IMR-90 (cell line): Measurements from ENCODE around the gene HECTD2. TPM values are rescaled to one million over a fixed set of nuclear protein-coding genes. Genes with fewer than 3 reads are reported as not detected.

Experiments
- ATAC-seq: fragments of 200-7000 bp; cut with Tn5 transposase; 2 replicates; pipeline ENCODE4 v1.9.1; 2020; ENCODE audit warnings: low read depth, mild to moderate bottlenecking, moderate library complexity
- BruUV-seq: library from RNA; stranded (reverse); fragments of 400-500 nt; replicated peaks from 2 replicates; lab custom pipeline; 2021; lab: Mats Ljungman, UMichigan
- CTCF ChIA-PET: fragments of 300-600 bp; formaldehyde crosslinking; extraction: SDS; loops from one replicate; lab custom pipeline; 2021; ENCODE audit warnings: antibody characterized with exemption; lab: Yijun Ruan, JAX
- POLR2A ChIA-PET: fragments of 300-600 bp; sonication (Branson Sonifier 250); formaldehyde crosslinking; loops from one replicate; lab custom pipeline; 2022; ENCODE audit warnings: antibody characterized with exemption; ENCODE audit not compliant: unreplicated experiment; lab: Charles Lee
- DNase-seq: peaks from one replicate; pipeline ENCODE4 v3.0.0; 2013
- H2AFZ ChIP-seq: replicated peaks from 2 replicates; pipeline ENCODE3; 2013; ENCODE audit warnings: low read length, mild to moderate bottlenecking; ENCODE audit not compliant: poor library complexity
- H2AK5ac ChIP-seq: 2 replicates; pipeline ENCODE4 v1.6.1; 2013; ENCODE audit warnings: low read depth, low read length, inconsistent platforms
- H2AK9ac ChIP-seq: replicated peaks from 2 replicates; pipeline ENCODE3; 2013; ENCODE audit warnings: mild to moderate bottlenecking, low read depth, low read length, moderate library complexity; ENCODE audit not compliant: poor library complexity
- H2BK120ac ChIP-seq: 2 replicates; pipeline ENCODE4 v1.6.1; 2013; ENCODE audit warnings: low read depth, low read length, inconsistent platforms
- H2BK15ac ChIP-seq: 3 replicates; pipeline ENCODE4 v1.6.1; 2013; ENCODE audit warnings: low read depth, low read length, inconsistent platforms
- H2BK20ac ChIP-seq: 2 replicates; pipeline ENCODE4 v1.6.1; 2013; ENCODE audit warnings: low read depth, mild to moderate bottlenecking, inconsistent platforms, low read length, moderate library complexity
- H2BK5ac ChIP-seq: 2 replicates; pipeline ENCODE4 v1.6.1; 2013; ENCODE audit warnings: mild to moderate bottlenecking, low read depth, low read length, inconsistent platforms; ENCODE audit not compliant: poor library complexity, severe bottlenecking
- H3K14ac ChIP-seq: replicated peaks from 2 replicates; pipeline ENCODE4 v1.6.1; 2013; ENCODE audit warnings: low read depth, low read length, inconsistent platforms
- H3K18ac ChIP-seq: 2 replicates; pipeline ENCODE4 v1.6.1; 2013; ENCODE audit warnings: low read depth, low read length, control low read depth
- H3K23ac ChIP-seq: 2 replicates; pipeline ENCODE4 v1.6.1; 2013; ENCODE audit warnings: low read depth, low read length, inconsistent platforms
- H3K27ac ChIP-seq: 2 replicates; pipeline ENCODE4 v1.5.1; 2013; ENCODE audit warnings: mild to moderate bottlenecking, control low read depth, low read length; ENCODE audit not compliant: insufficient read depth
- H3K27me3 ChIP-seq: 2 replicates; pipeline ENCODE4 v1.6.1; 2013; ENCODE audit warnings: low read length; ENCODE audit not compliant: control insufficient read depth, insufficient read depth
- H3K36me3 ChIP-seq: 2 replicates; pipeline ENCODE4 v1.6.1; 2013; ENCODE audit warnings: low read length, mixed read lengths; ENCODE audit not compliant: control insufficient read depth, insufficient read depth
- H3K4ac ChIP-seq: 2 replicates; pipeline ENCODE4 v1.6.1; 2013; ENCODE audit warnings: low read depth, low read length, inconsistent platforms
- H3K4me1 ChIP-seq: 2 replicates; pipeline ENCODE4 v1.6.1; 2013; ENCODE audit warnings: low read length, mixed read lengths; ENCODE audit not compliant: control insufficient read depth, insufficient read depth
- H3K4me2 ChIP-seq: 2 replicates; pipeline ENCODE4 v1.6.1; 2013; ENCODE audit warnings: low read depth, mild to moderate bottlenecking, control low read depth, low read length, moderate library complexity
- H3K4me3 ChIP-seq: 2 replicates; pipeline ENCODE4 v1.5.1; 2013; ENCODE audit warnings: low read depth, mild to moderate bottlenecking, control low read depth, low read length, moderate library complexity; ENCODE audit not compliant: insufficient read depth
- H3K56ac ChIP-seq: 2 replicates; pipeline ENCODE4 v1.6.1; 2013; ENCODE audit warnings: low read length, inconsistent platforms; ENCODE audit not compliant: insufficient read depth; ENCODE audit errors: extremely low read depth
- H3K79me1 ChIP-seq, 2 experiments: 2 replicates each; pipeline ENCODE4 v1.6.1; 2013; ENCODE audit warnings: low read length in 2 of 2, inconsistent platforms in 1 of 2, low read depth in 1 of 2
- H3K9ac ChIP-seq: 2 replicates; pipeline ENCODE4 v1.6.1; 2013; ENCODE audit warnings: low read depth, low read length, control low read depth
- H3K9me1 ChIP-seq: 2 replicates; pipeline ENCODE4 v1.6.1; 2013; ENCODE audit warnings: low read length, inconsistent platforms; ENCODE audit not compliant: insufficient read depth
- H3K9me3 ChIP-seq: 2 replicates; pipeline ENCODE4 v1.6.1; 2013; ENCODE audit warnings: low read length; ENCODE audit not compliant: control insufficient read depth, insufficient read depth
- H4K20me1 ChIP-seq: 2 replicates; pipeline ENCODE4 v1.6.1; 2013; ENCODE audit warnings: low read length, inconsistent platforms; ENCODE audit not compliant: insufficient read depth
- H4K5ac ChIP-seq: 2 replicates; pipeline ENCODE4 v1.6.1; 2013; ENCODE audit warnings: mild to moderate bottlenecking, low read depth, low read length, control low read depth
- H4K8ac ChIP-seq, 2 experiments: 2 replicates each; pipeline ENCODE4 v1.6.1; 2013; ENCODE audit warnings: low read depth in 2 of 2, low read length in 2 of 2, control low read depth in 1 of 2, inconsistent platforms in 1 of 2
- H4K91ac ChIP-seq: 2 replicates; pipeline ENCODE4 v1.6.1; 2013; ENCODE audit warnings: low read depth, low read length, inconsistent platforms; ENCODE audit not compliant: insufficient read depth
- BHLHE40 ChIP-seq: fragments of 150-350 bp; IDR thresholded peaks from 2 replicates; pipeline ENCODE4 v1.6.1; 2016; ENCODE audit warnings: mild to moderate bottlenecking, low read depth, low read length
- RAD21 ChIP-seq: IDR thresholded peaks from 2 replicates; pipeline ENCODE4 v1.6.1; 2012; ENCODE audit warnings: low read length, improper control_type of control experiment
- RFX5 ChIP-seq: IDR thresholded peaks from 2 replicates; pipeline ENCODE4 v1.8.0; 2012; ENCODE audit warnings: low read depth, mild to moderate bottlenecking, low read length, moderate library complexity
- WGBS, 2 experiments: methylation state at CpG; one replicate each; pipeline versions ENCODE4 v1.1.5 to v1.1.7; 2013; ENCODE audit warnings: missing lambda C conversion rate in 2 of 2; ENCODE audit not compliant: insufficient read length in 1 of 2; ENCODE audit errors: extremely low coverage in 2 of 2; 5-methylcytosine and 5-hydroxymethylcytosine counted together
- dilution Hi-C: fragments of 300-500 bp; cut with HindIII; formaldehyde crosslinking; loops from one replicate; pipeline ENCODE4 v1.14.3; 2018; ENCODE audit warnings: low sequenced_read_pairs; ENCODE audit not compliant: unreplicated experiment
- in situ Hi-C: fragments of 300-500 bp; cut with MboI; formaldehyde crosslinking; loops from 3 replicates; pipeline ENCODE4 v1.14.3; 2019; ENCODE audit warnings: low sequenced_read_pairs, inconsistent platforms, mixed read lengths
- intact Hi-C: fragments of 100-400 bp; cut with micrococcal nuclease; formaldehyde crosslinking; loops from 2 replicates; pipeline ENCODE4 v1.10.0; 2022
- polyA plus RNA-seq, 3 experiments: library from polyadenylated mRNA; depleted of rRNA; stranded (reverse); fragments of >200 nt; gene quantifications; 2 replicates each; pipeline ENCODE4 v1.2.3, GENCODE V29; 2012; ENCODE audit warnings: low replicate concordance in 1 of 3
- total RNA-seq: library from RNA; depleted of rRNA; stranded (reverse); fragments of >200 nt; gene quantifications from 2 replicates; pipeline ENCODE4 v1.2.3, GENCODE V29; 2012

Gene HECTD2
- total and polyA plus RNA-seq, 2 of the 4 experiments (the other 2 are of a cell fraction) = 5.2 to 5.9 TPM

DNA sequence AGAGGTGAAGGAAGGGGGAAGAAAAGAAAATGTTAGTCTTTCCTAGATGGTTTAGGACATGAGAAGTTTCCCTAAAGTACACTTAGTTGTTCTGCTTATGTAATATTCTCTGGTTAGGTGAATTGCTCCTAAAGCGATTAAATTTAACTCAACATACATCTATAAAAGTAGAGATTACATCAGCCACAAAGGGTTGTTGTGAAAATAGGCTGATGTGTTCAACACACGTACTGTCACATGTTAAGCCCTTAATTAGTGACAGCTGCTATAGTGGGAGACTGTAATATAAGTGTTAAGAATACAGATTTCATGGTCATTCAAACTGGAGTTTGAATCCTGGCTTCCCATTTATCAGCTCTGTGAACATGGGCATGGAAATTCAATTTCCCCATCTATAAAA is 12.8 kb downstream of the HECTD2 start:
- in situ Hi-C loops (no loop called here), dilution Hi-C loops (no loop called here), intact Hi-C loops (no loop called here)
- Histone ChIP-seq H2BK15ac (no peak overlapping the region), H4K5ac (no peak overlapping the region), H3K4me2 (no peak overlapping the region), H2BK20ac (no peak overlapping the region), H3K27me3 (no peaks in the 10 kb centered on the region), H3K14ac (no peak overlapping the region), H3K9me1 (no peaks in the 10 kb centered on the region; the same call in 1 of the 2 replicates), H3K4me1 (no peaks in the 10 kb centered on the region), H2BK5ac (no peak overlapping the region), H3K9ac (no peak overlapping the region), H3K4me3 (no peak overlapping the region), H2AFZ (no peak overlapping the region), H2BK120ac (no peak overlapping the region), H3K56ac (no peak overlapping the region), H4K8ac (no peak overlapping the region), H2AK5ac (no peak overlapping the region), H3K23ac (no peak overlapping the region), H3K4ac (no peak overlapping the region), H3K27ac (no peak overlapping the region), H3K36me3 (no peaks in the 10 kb centered on the region), H3K18ac (no peak overlapping the region), H3K9me3 (no peaks in the 10 kb centered on the region), H3K79me1 (peaks cover 9 to 18% of the 10 kb centered on the region in 2 experiments), H2AK9ac (no peak overlapping the region), H4K91ac (no peak overlapping the region), H4K20me1 (no peaks in the 10 kb centered on the region; the same call in 1 of the 2 replicates)
- DNase-seq = no peak
- TF ChIP-seq RAD21 (no peak), RFX5 (no peak), BHLHE40 (no peak)
- WGBS, 2 experiments = no CpG with 5 or more reads among the region's 2 CpGs
- POLR2A ChIA-PET = no interaction called here
- CTCF ChIA-PET = no interaction called here
- BruUV-seq = no TSS peak
- ATAC-seq = no peak
